GM12864 (cell line): ENCODE results near the gene ENGASE.

ENCODE experiments used
- DNase-seq: peaks from one replicate; pipeline ENCODE4 v3.0.0-alpha.2; 2011; ENCODE audit warnings: low read depth
- H3K4me3 ChIP-seq: 2 replicates; pipeline ENCODE4 v1.5.1; 2011; ENCODE audit warnings: mild to moderate bottlenecking, low read depth, low read length, control low read depth
- TF ChIP-seq, protein P1 (sequence below): IDR thresholded peaks from 2 replicates; pipeline ENCODE4 v1.5.1; 2011; ENCODE audit warnings: low read depth, mild to moderate bottlenecking, moderate library complexity, low read length, control low read depth, inconsistent platforms; ENCODE audit errors: missing control alignments

ENGASE gene

DNA sequence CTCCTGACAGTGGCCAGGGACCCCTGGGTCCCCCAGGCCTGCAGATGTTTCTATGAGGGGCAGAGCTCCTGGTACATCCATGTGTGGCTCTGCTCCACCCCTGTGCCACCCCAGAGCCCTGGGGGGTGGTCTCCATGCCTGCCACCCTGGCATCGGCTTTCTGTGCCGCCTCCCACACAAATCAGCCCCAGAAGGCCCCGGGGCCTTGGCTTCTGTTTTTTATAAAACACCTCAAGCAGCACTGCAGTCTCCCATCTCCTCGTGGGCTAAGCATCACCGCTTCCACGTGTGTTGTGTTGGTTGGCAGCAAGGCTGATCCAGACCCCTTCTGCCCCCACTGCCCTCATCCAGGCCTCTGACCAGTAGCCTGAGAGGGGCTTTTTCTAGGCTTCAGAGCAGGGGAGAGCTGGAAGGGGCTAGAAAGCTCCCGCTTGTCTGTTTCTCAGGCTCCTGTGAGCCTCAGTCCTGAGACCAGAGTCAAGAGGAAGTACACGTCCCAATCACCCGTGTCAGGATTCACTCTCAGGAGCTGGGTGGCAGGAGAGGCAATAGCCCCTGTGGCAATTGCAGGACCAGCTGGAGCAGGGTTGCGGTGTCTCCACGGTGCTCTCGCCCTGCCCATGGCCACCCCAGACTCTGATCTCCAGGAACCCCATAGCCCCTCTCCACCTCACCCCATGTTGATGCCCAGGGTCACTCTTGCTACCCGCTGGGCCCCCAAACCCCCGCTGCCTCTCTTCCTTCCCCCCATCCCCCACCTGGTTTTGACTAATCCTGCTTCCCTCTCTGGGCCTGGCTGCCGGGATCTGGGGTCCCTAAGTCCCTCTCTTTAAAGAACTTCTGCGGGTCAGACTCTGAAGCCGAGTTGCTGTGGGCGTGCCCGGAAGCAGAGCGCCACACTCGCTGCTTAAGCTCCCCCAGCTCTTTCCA, 25.5 kb upstream of the ENGASE start:
- DNase-seq: no peak
- H3K4me3 ChIP-seq: no peak overlapping the region
- TF ChIP-seq, protein P1, sequence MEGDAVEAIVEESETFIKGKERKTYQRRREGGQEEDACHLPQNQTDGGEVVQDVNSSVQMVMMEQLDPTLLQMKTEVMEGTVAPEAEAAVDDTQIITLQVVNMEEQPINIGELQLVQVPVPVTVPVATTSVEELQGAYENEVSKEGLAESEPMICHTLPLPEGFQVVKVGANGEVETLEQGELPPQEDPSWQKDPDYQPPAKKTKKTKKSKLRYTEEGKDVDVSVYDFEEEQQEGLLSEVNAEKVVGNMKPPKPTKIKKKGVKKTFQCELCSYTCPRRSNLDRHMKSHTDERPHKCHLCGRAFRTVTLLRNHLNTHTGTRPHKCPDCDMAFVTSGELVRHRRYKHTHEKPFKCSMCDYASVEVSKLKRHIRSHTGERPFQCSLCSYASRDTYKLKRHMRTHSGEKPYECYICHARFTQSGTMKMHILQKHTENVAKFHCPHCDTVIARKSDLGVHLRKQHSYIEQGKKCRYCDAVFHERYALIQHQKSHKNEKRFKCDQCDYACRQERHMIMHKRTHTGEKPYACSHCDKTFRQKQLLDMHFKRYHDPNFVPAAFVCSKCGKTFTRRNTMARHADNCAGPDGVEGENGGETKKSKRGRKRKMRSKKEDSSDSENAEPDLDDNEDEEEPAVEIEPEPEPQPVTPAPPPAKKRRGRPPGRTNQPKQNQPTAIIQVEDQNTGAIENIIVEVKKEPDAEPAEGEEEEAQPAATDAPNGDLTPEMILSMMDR: no peak

DNA sequence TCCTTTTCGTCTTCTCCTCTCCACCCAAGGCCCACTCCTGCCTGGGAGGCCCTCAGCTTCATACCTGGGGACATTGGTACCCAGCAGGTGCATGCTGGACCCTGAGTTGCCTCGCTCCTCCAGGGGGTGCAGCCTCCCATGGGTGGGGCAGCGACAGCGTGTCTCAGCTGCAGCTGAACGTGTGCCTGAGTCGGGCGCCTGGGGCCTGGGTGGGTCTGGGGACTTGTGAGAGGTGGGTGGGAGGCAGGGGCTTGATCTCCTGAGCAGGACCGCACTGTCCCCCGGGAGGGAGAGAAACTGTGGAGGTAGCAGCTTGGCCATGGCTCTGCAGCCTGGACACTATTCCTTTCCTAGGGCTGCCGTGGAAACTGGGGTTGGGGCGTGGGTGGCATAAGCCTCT, 24.8 kb upstream of the ENGASE start:
- no peak for DNase-seq
- TF ChIP-seq, protein P1: no peak

DNA sequence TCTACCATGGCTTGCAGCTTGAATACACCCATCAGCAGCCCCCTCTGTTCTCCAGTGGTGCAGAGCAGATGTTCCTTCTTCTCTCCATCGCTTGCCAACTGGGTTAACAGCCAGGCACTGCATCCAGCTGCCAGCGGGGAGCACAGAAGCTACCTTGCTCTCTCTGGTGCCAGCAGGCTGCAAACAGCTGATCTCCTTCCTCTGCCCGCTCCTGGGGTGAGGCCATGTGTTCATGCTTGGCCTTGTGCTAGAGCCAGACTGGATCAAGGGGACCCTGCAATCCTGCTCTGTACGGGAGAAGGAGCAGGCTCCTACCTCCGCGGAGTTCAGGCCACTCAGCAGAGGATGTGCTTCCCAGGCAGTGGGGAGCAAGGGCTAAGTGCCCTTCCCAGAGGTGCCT, 24.1 kb upstream of the ENGASE start:
- no peak for DNase-seq
- H3K4me3 ChIP-seq: no peak overlapping the region
- TF ChIP-seq, protein P1: no peak

More for the DNA sequence above, 24.8 kb upstream of the ENGASE start:
- no peak overlapping the region for H3K4me3 ChIP-seq

DNA sequence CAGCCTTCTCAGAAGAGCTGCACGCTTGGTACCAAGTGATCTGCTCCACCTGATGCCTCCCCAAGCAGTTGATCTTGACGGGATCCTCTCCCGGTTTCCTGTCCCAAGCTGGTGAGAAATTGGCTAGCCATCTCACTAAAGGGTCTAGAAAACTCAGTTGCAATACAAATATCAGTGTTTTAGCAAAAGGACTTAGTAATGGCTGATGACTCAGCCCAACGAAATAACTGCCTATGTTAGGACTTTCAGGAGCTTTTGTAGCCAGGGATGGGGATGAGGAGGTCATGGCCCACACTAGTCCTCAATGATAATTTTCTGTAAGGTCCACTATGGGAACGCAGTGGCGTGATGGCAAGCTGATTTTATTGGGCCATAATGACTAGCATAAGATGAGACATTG, 23.3 kb upstream of the ENGASE start:
- H3K4me3 ChIP-seq: no peak overlapping the region
- DNase-seq: no peak
- TF ChIP-seq, protein P1: no peak

DNA sequence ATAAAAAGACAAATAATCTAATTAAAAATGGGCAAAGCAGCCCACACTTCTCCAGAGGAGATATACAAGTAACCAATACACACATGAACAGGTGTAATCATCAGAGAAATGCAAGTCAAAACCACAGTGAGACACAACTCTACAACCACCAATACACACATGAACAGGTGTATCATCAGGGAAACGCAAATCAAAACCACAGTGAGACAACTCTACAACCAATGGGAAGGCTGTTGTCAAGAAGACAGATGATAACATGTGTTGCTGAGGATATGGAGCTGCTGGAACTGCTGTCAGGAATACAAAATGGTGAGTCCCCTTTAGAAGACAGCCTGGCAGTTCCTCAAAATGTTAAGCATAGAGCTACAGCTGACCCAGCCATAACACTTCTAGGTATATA, 22.5 kb upstream of the ENGASE start:
- DNase-seq: no peak
- TF ChIP-seq, protein P1: no peak
- no peak overlapping the region for H3K4me3 ChIP-seq

DNA sequence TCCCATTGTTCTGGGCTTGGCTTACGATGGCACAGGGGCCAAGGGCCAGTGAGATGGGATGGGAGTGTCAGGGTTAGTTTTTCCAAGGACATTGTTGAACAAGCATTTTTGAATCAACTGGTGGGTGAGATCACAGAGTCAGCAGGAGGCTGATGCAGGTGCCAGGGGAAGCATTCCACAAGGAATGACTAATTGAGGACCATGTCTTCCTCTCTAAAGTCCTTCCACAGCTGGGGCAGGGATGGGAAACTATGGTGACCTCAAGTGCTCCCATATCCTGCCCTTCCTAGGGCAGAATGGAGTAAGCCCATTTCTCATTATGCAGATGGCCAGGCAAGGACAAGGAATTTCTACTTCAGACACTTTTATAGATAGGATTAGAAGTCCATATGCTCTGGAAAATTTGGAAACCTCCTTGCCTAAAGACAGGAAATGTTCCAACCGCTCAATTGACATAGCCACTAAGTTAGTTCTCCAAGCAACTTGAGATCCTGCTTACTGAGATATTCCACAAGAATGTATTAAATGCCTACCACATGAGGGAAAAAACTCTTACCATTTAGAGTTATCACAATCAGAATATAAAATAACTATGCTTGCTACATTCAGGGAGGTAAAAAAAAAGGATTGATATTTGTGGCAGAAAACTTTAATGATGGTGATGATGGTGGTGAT, 21.2 kb upstream of the ENGASE start:
- H3K4me3 ChIP-seq: no peak overlapping the region
- TF ChIP-seq, protein P1: no peak
- DNase-seq: no peak
